Measurements from ENCODE around the gene CEMIP.
A peak's percentile ranks its signal among the peaks of the same experiment; 100 is the strongest.

Gene CEMIP

GRCh38 chr15:80779658-80780415, 667 bp downstream of the CEMIP start:
- H3K4me3 ChIP-seq, result peak overlapping the region; percentile 33 to 57 (median 43)

GRCh38 chr15:80780416-80781221, 1.4 kb downstream of the CEMIP start:
- peak overlapping the region; percentile 33 to 57 (median 43) for H3K4me3 ChIP-seq

More at GRCh38 chr15:80779658-80780415, 667 bp downstream of the CEMIP start:
- H3K27ac ChIP-seq, result peak overlapping the region in 5 of 21 experiments; percentile 24 to 56 (median 33)

GRCh38 chr15:80783260-80783659, 4.1 kb downstream of the CEMIP start:
- no peak overlapping the region for H3K27ac ChIP-seq
- H3K4me3 ChIP-seq, result no peak overlapping the region

More at GRCh38 chr15:80780416-80781221, 1.4 kb downstream of the CEMIP start:
- no peak overlapping the region for H3K27ac ChIP-seq

- Histone ChIP-seq H3K4me3 (no peak overlapping the region), H3K27ac (no peak overlapping the region)
These were observed 6.2 kb downstream of the CEMIP start for GRCh38 chr15:80785335-80785734.

- Histone ChIP-seq H3K27ac (no peak overlapping the region), H3K4me3 (no peak overlapping the region)
These were observed 6.7 kb downstream of the CEMIP start for GRCh38 chr15:80785811-80786354.

GRCh38 chr15:80787316-80787715, 8.1 kb downstream of the CEMIP start:
- H3K27ac ChIP-seq, result no peak overlapping the region
- H3K4me3 ChIP-seq, result no peak overlapping the region

- Histone ChIP-seq H3K4me3 (no peak overlapping the region), H3K27ac (peak overlapping the region in 1 of 21 experiments; percentile 57)
These were observed 9.4 kb downstream of the CEMIP start for GRCh38 chr15:80788536-80788935.

GRCh38 chr15:80789296-80789695, 10.1 kb downstream of the CEMIP start:
- H3K4me3 ChIP-seq, result no peak overlapping the region
- peak overlapping the region in 3 of 21 experiments; percentile 30 to 57 (median 54) for H3K27ac ChIP-seq

GRCh38 chr15:80789796-80790195, 10.6 kb downstream of the CEMIP start:
- no peak overlapping the region for H3K4me3 ChIP-seq
- H3K27ac ChIP-seq, result peak overlapping the region in 2 of 21 experiments; percentile 30 to 57

GRCh38 chr15:80790236-80790635, 11.1 kb downstream of the CEMIP start:
- peak overlapping the region in 1 of 21 experiments; percentile 30 for H3K27ac ChIP-seq
- H3K4me3 ChIP-seq, result no peak overlapping the region

GRCh38 chr15:80791004-80791403, 11.8 kb downstream of the CEMIP start:
- no peak overlapping the region for H3K4me3 ChIP-seq
- no peak overlapping the region for H3K27ac ChIP-seq

GRCh38 chr15:80796407-80796806, 17.2 kb downstream of the CEMIP start:
- Histone ChIP-seq H3K27ac (no peak overlapping the region), H3K4me3 (no peak overlapping the region)

GRCh38 chr15:80798911-80799310, 19.7 kb downstream of the CEMIP start:
- no peak overlapping the region for H3K27ac ChIP-seq
- H3K4me3 ChIP-seq, result no peak overlapping the region

GRCh38 chr15:80800067-80800466, 20.9 kb downstream of the CEMIP start:
- H3K4me3 ChIP-seq, result no peak overlapping the region
- no peak overlapping the region for H3K27ac ChIP-seq

GRCh38 chr15:80801891-80802680, 22.9 kb downstream of the CEMIP start:
- no peak overlapping the region for H3K27ac ChIP-seq
- no peak overlapping the region for H3K4me3 ChIP-seq

- Histone ChIP-seq H3K4me3 (no peak overlapping the region), H3K27ac (no peak overlapping the region)
These were observed 24.7 kb downstream of the CEMIP start for GRCh38 chr15:80803580-80804525.

GRCh38 chr15:80804970-80805495, 25.9 kb downstream of the CEMIP start:
- Histone ChIP-seq H3K27ac (peak overlapping the region in 3 of 21 experiments; percentile 4 to 49 (median 37)), H3K4me3 (no peak overlapping the region)

GRCh38 chr15:80811781-80812315, 32.7 kb downstream of the CEMIP start:
- Histone ChIP-seq H3K4me3 (no peak overlapping the region), H3K27ac (no peak overlapping the region)

Measured in skin epidermis (tissue), 12 donors.